Measurements from ENCODE around the gene RBM15B. TPM values are rescaled to one million over a fixed set of nuclear protein-coding genes. Genes with fewer than 3 reads are reported as not detected.

Gene RBM15B
- total RNA-seq, 2 experiments from 2014 or later: 34.5 to 35.6 TPM

- H3K9me3 Mint-ChIP-seq: no peaks in the 10 kb centered on the region
- peak; percentile 31 for DNase-seq
- peaks cover 4% of the 10 kb centered on the region for H3K4me1 Mint-ChIP-seq
- no peak overlapping the region for H3K4me3 Mint-ChIP-seq
- no peak overlapping the region for H3K27ac Mint-ChIP-seq
- no peaks in the 10 kb centered on the region for H3K27me3 Mint-ChIP-seq
- peaks cover 3% of the 10 kb centered on the region for H3K36me3 Mint-ChIP-seq
These were observed 19.0 kb upstream of the RBM15B start for GRCh38 chr3:51371943-51372557.

GRCh38 chr3:51373658-51374421 lies 17.2 kb upstream of the RBM15B start:
- H3K4me1 Mint-ChIP-seq: peaks cover 5% of the 10 kb centered on the region
- no peak overlapping the region for H3K27ac Mint-ChIP-seq
- H3K36me3 Mint-ChIP-seq: no peaks in the 10 kb centered on the region
- H3K27me3 Mint-ChIP-seq: no peaks in the 10 kb centered on the region
- DNase-seq: no peak
- H3K4me3 Mint-ChIP-seq: no peak overlapping the region
- no peaks in the 10 kb centered on the region for H3K9me3 Mint-ChIP-seq

GRCh38 chr3:51374456-51374855 lies 16.6 kb upstream of the RBM15B start:
- H3K27me3 Mint-ChIP-seq: no peaks in the 10 kb centered on the region
- no peak overlapping the region for H3K27ac Mint-ChIP-seq
- no peaks in the 10 kb centered on the region for H3K36me3 Mint-ChIP-seq
- no peak overlapping the region for H3K4me3 Mint-ChIP-seq
- peaks cover 11% of the 10 kb centered on the region for H3K4me1 Mint-ChIP-seq
- H3K9me3 Mint-ChIP-seq: no peaks in the 10 kb centered on the region
- DNase-seq: no peak

- no peaks in the 10 kb centered on the region for H3K27me3 Mint-ChIP-seq
- H3K4me1 Mint-ChIP-seq: peaks cover 12% of the 10 kb centered on the region
- H3K27ac Mint-ChIP-seq: no peak overlapping the region
- no peaks in the 10 kb centered on the region for H3K9me3 Mint-ChIP-seq
- H3K36me3 Mint-ChIP-seq: no peaks in the 10 kb centered on the region
- DNase-seq: no peak
- H3K4me3 Mint-ChIP-seq: no peak overlapping the region
These were observed 15.9 kb upstream of the RBM15B start for GRCh38 chr3:51375136-51375535.

GRCh38 chr3:51375571-51375970 lies 15.5 kb upstream of the RBM15B start:
- no peak overlapping the region for H3K4me3 Mint-ChIP-seq
- DNase-seq: no peak
- no peaks in the 10 kb centered on the region for H3K27me3 Mint-ChIP-seq
- H3K27ac Mint-ChIP-seq: no peak overlapping the region
- no peaks in the 10 kb centered on the region for H3K9me3 Mint-ChIP-seq
- no peaks in the 10 kb centered on the region for H3K36me3 Mint-ChIP-seq
- peaks cover 16% of the 10 kb centered on the region for H3K4me1 Mint-ChIP-seq

- peaks cover 13% of the 10 kb centered on the region for H3K4me1 Mint-ChIP-seq
- DNase-seq: no peak
These were observed 13.0 kb upstream of the RBM15B start for GRCh38 chr3:51378065-51378464.

GRCh38 chr3:51378726-51379125 lies 12.4 kb upstream of the RBM15B start:
- no peak for DNase-seq
- H3K4me3 Mint-ChIP-seq: no peak overlapping the region
- no peak overlapping the region for H3K27ac Mint-ChIP-seq
- peaks cover under 1% of the 10 kb centered on the region for H3K36me3 Mint-ChIP-seq
- H3K4me1 Mint-ChIP-seq: peaks cover 17% of the 10 kb centered on the region
- no peaks in the 10 kb centered on the region for H3K9me3 Mint-ChIP-seq
- H3K27me3 Mint-ChIP-seq: no peaks in the 10 kb centered on the region

More at GRCh38 chr3:51378065-51378464, 13.0 kb upstream of the RBM15B start:
- no peaks in the 10 kb centered on the region for H3K9me3 Mint-ChIP-seq
- H3K4me3 Mint-ChIP-seq: no peak overlapping the region
- H3K27me3 Mint-ChIP-seq: no peaks in the 10 kb centered on the region
- no peaks in the 10 kb centered on the region for H3K36me3 Mint-ChIP-seq
- H3K27ac Mint-ChIP-seq: no peak overlapping the region

- H3K4me1 Mint-ChIP-seq: peaks cover 17% of the 10 kb centered on the region
- DNase-seq: no peak
- H3K9me3 Mint-ChIP-seq: no peaks in the 10 kb centered on the region
- no peak overlapping the region for H3K27ac Mint-ChIP-seq
- peaks cover 4% of the 10 kb centered on the region for H3K36me3 Mint-ChIP-seq
- H3K27me3 Mint-ChIP-seq: no peaks in the 10 kb centered on the region
- H3K4me3 Mint-ChIP-seq: no peak overlapping the region
These were observed 11.8 kb upstream of the RBM15B start for GRCh38 chr3:51379301-51379700.

- Mint-ChIP-seq H3K27me3 (no peaks in the 10 kb centered on the region), H3K36me3 (peaks cover 5% of the 10 kb centered on the region), H3K4me3 (no peak overlapping the region), H3K9me3 (no peaks in the 10 kb centered on the region), H3K27ac (no peak overlapping the region), H3K4me1 (peaks cover 17% of the 10 kb centered on the region)
- no peak for DNase-seq
These were observed 11.2 kb upstream of the RBM15B start for GRCh38 chr3:51379746-51380455.

GRCh38 chr3:51380601-51381332 lies 10.3 kb upstream of the RBM15B start:
- Mint-ChIP-seq H3K9me3 (no peaks in the 10 kb centered on the region), H3K36me3 (peaks cover 8% of the 10 kb centered on the region), H3K27me3 (no peaks in the 10 kb centered on the region), H3K4me3 (no peak overlapping the region), H3K27ac (no peak overlapping the region), H3K4me1 (peaks cover 18% of the 10 kb centered on the region)
- no peak for DNase-seq

- no peaks in the 10 kb centered on the region for H3K27me3 Mint-ChIP-seq
- no peak overlapping the region for H3K27ac Mint-ChIP-seq
- peaks cover 14% of the 10 kb centered on the region for H3K36me3 Mint-ChIP-seq
- H3K4me1 Mint-ChIP-seq: peaks cover 24% of the 10 kb centered on the region
- no peak for DNase-seq
- no peaks in the 10 kb centered on the region for H3K9me3 Mint-ChIP-seq
- H3K4me3 Mint-ChIP-seq: no peak overlapping the region
These were observed 9.8 kb upstream of the RBM15B start for GRCh38 chr3:51381333-51381705.

- Mint-ChIP-seq H3K9me3 (no peaks in the 10 kb centered on the region), H3K27ac (no peak overlapping the region), H3K4me3 (no peak overlapping the region), H3K36me3 (peaks cover 20% of the 10 kb centered on the region), H3K27me3 (no peaks in the 10 kb centered on the region), H3K4me1 (peaks cover 31% of the 10 kb centered on the region)
- no peak for DNase-seq
These were observed 8.9 kb upstream of the RBM15B start for GRCh38 chr3:51382076-51382745.

- Mint-ChIP-seq H3K4me3 (peak overlapping the region; percentile 94), H3K27ac (peak overlapping the region; percentile 63), H3K27me3 (no peaks in the 10 kb centered on the region), H3K36me3 (peaks cover 26% of the 10 kb centered on the region), H3K9me3 (no peaks in the 10 kb centered on the region), H3K4me1 (peaks cover 38% of the 10 kb centered on the region)
- DNase-seq: no peak
These were observed 8.0 kb upstream of the RBM15B start for GRCh38 chr3:51382947-51383578.

GRCh38 chr3:51384055-51384725 lies 6.9 kb upstream of the RBM15B start:
- H3K27me3 Mint-ChIP-seq: no peaks in the 10 kb centered on the region
- H3K4me1 Mint-ChIP-seq: peaks cover 42% of the 10 kb centered on the region
- peak overlapping the region; percentile 94 for H3K4me3 Mint-ChIP-seq
- no peak for DNase-seq
- peak overlapping the region; percentile 99 for H3K27ac Mint-ChIP-seq
- no peaks in the 10 kb centered on the region for H3K9me3 Mint-ChIP-seq
- H3K36me3 Mint-ChIP-seq: peaks cover 31% of the 10 kb centered on the region
